ENCODE measurements around the gene PCSK6. TPM values are rescaled to one million over a fixed set of nuclear protein-coding genes. Genes with fewer than 3 reads are reported as not detected.

Gene PCSK6
- total RNA-seq, 1 experiment from 2014 or later, result 69.5 TPM

DNA sequence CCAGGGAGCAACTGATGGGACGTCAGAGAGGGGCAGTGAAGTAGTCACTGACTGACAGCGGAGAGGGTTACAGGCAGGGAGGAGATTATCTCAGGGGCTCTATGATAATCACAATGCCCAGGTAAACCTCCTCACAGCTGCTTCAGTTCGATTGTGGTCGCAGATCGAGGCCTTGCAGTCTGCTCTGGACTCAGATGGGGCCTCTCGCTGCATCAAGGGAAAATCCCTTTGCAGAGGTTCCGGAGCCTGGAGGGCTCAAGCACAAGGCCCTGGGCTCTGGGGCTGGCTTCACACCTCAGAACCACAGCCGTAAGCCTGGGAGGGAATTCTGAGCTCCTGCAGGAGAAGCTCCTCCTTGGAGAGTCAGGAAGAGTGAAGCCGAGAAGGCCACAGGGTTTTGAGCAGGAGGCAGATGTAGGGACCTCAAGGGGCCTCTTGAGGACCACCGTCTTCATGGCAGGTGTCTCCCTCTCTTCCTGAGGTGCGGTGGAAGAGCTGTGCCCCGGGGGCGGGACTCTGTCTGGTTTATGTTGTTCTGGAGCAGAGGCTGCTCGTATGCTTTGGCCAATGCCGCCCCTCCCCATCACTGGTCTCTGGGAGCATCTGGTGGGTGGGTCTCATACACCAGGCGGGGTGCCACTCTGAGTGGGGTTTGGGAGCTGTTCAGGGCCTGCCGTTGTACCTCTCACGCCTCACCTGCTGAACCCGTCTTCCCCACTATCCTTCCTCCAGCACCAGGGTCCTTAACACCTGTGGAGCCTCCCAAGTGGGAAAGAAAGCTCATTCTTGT is 175.0 kb downstream of the PCSK6 start:
- Histone ChIP-seq H3K4me1 (no peaks in the 10 kb centered on the region), H3K4me3 (ENCODE audit: low read depth, low read length) (no peak overlapping the region), H3K36me3 (ENCODE audit: control insufficient read depth, insufficient read depth, low read length) (no peaks in the 10 kb centered on the region), H3K27me3 (replicated peaks; ENCODE audit: control insufficient read depth, insufficient read depth, low read length) (no peaks in the 10 kb centered on the region), H3K9me3 (no peaks in the 10 kb centered on the region)
- no TSS peak for BruUV-seq (replicated peaks)
- H3K36me3 Mint-ChIP-seq (ENCODE audit: insufficient read depth, unreplicated experiment), result peaks cover 28% of the 10 kb centered on the region
- no peak for DNase-seq
- ChIA-PET POLR2A (no interaction called here), CTCF (interaction anchor here (0.7 kb wide), 1 partner anchor 25 kb away, joined by 3 read pairs; no protein-coding TSS in a partner anchor)
- no peaks in the 10 kb centered on the region for H3K9me3 Mint-ChIP-seq (ENCODE audit: unreplicated experiment)
- no peaks in the 10 kb centered on the region for H3K4me1 Mint-ChIP-seq (ENCODE audit: low read depth, unreplicated experiment)
- TF ChIP-seq, protein P1, sequence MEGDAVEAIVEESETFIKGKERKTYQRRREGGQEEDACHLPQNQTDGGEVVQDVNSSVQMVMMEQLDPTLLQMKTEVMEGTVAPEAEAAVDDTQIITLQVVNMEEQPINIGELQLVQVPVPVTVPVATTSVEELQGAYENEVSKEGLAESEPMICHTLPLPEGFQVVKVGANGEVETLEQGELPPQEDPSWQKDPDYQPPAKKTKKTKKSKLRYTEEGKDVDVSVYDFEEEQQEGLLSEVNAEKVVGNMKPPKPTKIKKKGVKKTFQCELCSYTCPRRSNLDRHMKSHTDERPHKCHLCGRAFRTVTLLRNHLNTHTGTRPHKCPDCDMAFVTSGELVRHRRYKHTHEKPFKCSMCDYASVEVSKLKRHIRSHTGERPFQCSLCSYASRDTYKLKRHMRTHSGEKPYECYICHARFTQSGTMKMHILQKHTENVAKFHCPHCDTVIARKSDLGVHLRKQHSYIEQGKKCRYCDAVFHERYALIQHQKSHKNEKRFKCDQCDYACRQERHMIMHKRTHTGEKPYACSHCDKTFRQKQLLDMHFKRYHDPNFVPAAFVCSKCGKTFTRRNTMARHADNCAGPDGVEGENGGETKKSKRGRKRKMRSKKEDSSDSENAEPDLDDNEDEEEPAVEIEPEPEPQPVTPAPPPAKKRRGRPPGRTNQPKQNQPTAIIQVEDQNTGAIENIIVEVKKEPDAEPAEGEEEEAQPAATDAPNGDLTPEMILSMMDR (IDR thresholded peaks at IDR 0.05; ENCODE audit: insufficient read depth in 1 of 2, low read depth in 1 of 2, low read length in 1 of 2, severe bottlenecking in 1 of 2, unreplicated experiment in 1 of 2), result no peak
- H3K27ac Mint-ChIP-seq (ENCODE audit: unreplicated experiment), result no peak overlapping the region
- no peak overlapping the region for H3K4me3 Mint-ChIP-seq (ENCODE audit: unreplicated experiment)
- H3K27me3 Mint-ChIP-seq (ENCODE audit: insufficient read depth, unreplicated experiment), result no peaks in the 10 kb centered on the region
- intact Hi-C loops (cut with micrococcal nuclease; ENCODE audit: unreplicated experiment), result no loop called here

- TF ChIP-seq, protein P1 (IDR thresholded peaks at IDR 0.05; ENCODE audit: insufficient read depth in 1 of 2, low read depth in 1 of 2, low read length in 1 of 2, severe bottlenecking in 1 of 2, unreplicated experiment in 1 of 2), result no peak
- no peak overlapping the region for H3K27ac Mint-ChIP-seq (ENCODE audit: unreplicated experiment)
- no peak overlapping the region for H3K4me3 Mint-ChIP-seq (ENCODE audit: unreplicated experiment)
- no peak for DNase-seq
- Histone ChIP-seq H3K27me3 (replicated peaks; ENCODE audit: control insufficient read depth, insufficient read depth, low read length) (no peaks in the 10 kb centered on the region), H3K9me3 (no peaks in the 10 kb centered on the region), H3K4me3 (ENCODE audit: low read depth, low read length) (no peak overlapping the region), H3K4me1 (no peaks in the 10 kb centered on the region), H3K36me3 (ENCODE audit: control insufficient read depth, insufficient read depth, low read length) (no peaks in the 10 kb centered on the region)
- intact Hi-C loops (cut with micrococcal nuclease; ENCODE audit: unreplicated experiment), result no loop called here
- BruUV-seq (replicated peaks), result no TSS peak
- no peaks in the 10 kb centered on the region for H3K27me3 Mint-ChIP-seq (ENCODE audit: insufficient read depth, unreplicated experiment)
- no peaks in the 10 kb centered on the region for H3K9me3 Mint-ChIP-seq (ENCODE audit: unreplicated experiment)
- ChIA-PET CTCF (no interaction called here), POLR2A (no interaction called here)
- H3K4me1 Mint-ChIP-seq (ENCODE audit: low read depth, unreplicated experiment), result no peaks in the 10 kb centered on the region
- peaks cover 28% of the 10 kb centered on the region for H3K36me3 Mint-ChIP-seq (ENCODE audit: insufficient read depth, unreplicated experiment)
Measured at GRCh38 chr15:101313041-101313761, 176.3 kb downstream of the PCSK6 start.

- no peaks in the 10 kb centered on the region for H3K4me1 ChIP-seq
- Mint-ChIP-seq H3K27ac (ENCODE audit: unreplicated experiment) (no peak overlapping the region), H3K36me3 (ENCODE audit: insufficient read depth, unreplicated experiment) (peaks cover 33% of the 10 kb centered on the region), H3K4me1 (ENCODE audit: low read depth, unreplicated experiment) (no peaks in the 10 kb centered on the region), H3K27me3 (ENCODE audit: insufficient read depth, unreplicated experiment) (no peaks in the 10 kb centered on the region), H3K9me3 (ENCODE audit: unreplicated experiment) (no peaks in the 10 kb centered on the region), H3K4me3 (ENCODE audit: unreplicated experiment) (no peak overlapping the region)
- no peaks in the 10 kb centered on the region for H3K27me3 ChIP-seq (replicated peaks; ENCODE audit: control insufficient read depth, insufficient read depth, low read length)
- H3K36me3 ChIP-seq (ENCODE audit: control insufficient read depth, insufficient read depth, low read length), result no peaks in the 10 kb centered on the region
- CTCF ChIA-PET, result no interaction called here
- POLR2A ChIA-PET, result no interaction called here
- no TSS peak for BruUV-seq (replicated peaks)
- TF ChIP-seq, protein P1 (IDR thresholded peaks at IDR 0.05; ENCODE audit: insufficient read depth in 1 of 2, low read depth in 1 of 2, low read length in 1 of 2, severe bottlenecking in 1 of 2, unreplicated experiment in 1 of 2), result no peak
- DNase-seq, result no peak
- no peaks in the 10 kb centered on the region for H3K9me3 ChIP-seq
- no peak overlapping the region for H3K4me3 ChIP-seq (ENCODE audit: low read depth, low read length)
- intact Hi-C loops (cut with micrococcal nuclease; ENCODE audit: unreplicated experiment), result no loop called here
Measured at GRCh38 chr15:101310508-101310907, 179.0 kb downstream of the PCSK6 start.

Measured in Caco-2 (cell line).